Kidney tubule cell (primary cell): Measurements from ENCODE around the gene WDR90.

Experiments used
- DNase-seq: peaks from one replicate; pipeline ENCODE4 v3.0.0-alpha.2; 2018; ENCODE audit warnings: low spot score

WDR90 gene

GRCh38 chr16:708019-708418 is 58.9 kb downstream of the WDR90 start:
- no peak for DNase-seq

DNA sequence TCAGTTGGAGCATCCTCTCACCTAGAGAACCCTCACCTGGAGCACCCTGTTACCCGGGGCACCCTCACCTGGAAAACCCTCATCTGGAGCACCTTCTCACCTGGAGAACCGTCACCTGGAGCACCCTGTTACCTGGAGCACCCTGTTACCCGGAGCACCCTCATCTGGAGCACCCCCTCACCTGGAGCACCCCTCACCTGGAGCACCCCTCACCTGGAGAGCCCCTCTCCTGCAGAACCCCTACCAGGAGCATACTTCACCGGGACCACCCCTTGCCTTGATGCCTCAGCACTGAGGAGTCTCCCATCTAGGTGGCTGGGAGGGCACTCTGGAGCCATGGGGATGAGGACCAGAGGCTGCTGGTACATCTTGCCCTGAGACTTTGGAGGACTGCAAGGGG is 59.8 kb downstream of the WDR90 start:
- no peak for DNase-seq

DNA sequence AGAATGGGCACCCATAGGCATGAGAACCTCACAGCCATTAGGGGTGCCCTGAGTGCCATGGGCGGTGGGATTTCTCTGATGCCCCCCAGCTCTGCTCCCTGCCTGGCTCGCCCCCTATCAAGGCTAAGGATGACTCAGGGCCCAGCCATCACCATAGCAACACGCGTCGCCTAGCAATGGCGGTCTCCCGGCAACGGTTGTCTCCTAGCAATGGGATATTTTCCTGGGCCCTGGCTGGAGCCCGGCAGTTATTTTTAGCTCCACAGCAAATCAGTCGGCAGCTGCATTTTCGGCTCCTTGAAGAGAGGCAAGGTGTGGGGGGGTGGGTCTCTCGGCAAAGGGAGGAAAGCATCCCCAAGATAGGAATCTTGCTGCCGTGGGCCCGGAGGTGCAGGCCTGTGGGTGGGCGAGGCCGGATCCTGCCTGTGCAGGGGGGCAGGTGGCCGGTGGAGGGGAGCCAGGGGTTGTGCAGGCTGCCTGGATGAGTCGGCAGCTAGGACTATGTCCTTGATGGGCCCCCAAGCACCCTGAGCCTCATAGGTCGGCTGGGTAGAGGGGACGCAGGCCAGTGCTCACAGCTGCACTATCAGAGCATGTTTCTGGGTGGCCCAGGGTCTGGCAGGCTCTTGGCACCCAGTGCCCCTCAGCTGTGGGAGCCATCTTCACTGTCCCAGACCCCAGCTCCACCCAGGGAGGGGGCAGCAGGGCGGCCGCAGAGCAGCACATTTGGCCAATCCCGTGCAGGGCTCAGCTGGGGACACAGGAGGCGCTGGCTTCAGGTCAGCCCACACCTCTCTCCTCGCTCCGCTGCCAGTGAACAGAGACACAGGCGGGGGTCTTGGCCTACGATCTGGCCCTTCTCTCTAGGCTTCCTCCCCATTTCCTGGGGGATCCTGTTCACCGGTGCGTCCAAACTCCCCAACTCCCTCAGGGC is 60.7 kb downstream of the WDR90 start:
- peak; percentile 86 for DNase-seq

- DNase-seq = no peak
Measured at GRCh38 chr16:710500-711075, 61.4 kb downstream of the WDR90 start.

- no peak for DNase-seq
Measured at GRCh38 chr16:711084-711483, 61.9 kb downstream of the WDR90 start.

- peak; percentile 76 for DNase-seq
Measured at GRCh38 chr16:711548-712320, 62.6 kb downstream of the WDR90 start.

- peak; percentile 98 for DNase-seq
Measured at GRCh38 chr16:712740-713250, 63.6 kb downstream of the WDR90 start.

GRCh38 chr16:714079-714478 is 64.9 kb downstream of the WDR90 start:
- DNase-seq = peak; percentile 56

DNA sequence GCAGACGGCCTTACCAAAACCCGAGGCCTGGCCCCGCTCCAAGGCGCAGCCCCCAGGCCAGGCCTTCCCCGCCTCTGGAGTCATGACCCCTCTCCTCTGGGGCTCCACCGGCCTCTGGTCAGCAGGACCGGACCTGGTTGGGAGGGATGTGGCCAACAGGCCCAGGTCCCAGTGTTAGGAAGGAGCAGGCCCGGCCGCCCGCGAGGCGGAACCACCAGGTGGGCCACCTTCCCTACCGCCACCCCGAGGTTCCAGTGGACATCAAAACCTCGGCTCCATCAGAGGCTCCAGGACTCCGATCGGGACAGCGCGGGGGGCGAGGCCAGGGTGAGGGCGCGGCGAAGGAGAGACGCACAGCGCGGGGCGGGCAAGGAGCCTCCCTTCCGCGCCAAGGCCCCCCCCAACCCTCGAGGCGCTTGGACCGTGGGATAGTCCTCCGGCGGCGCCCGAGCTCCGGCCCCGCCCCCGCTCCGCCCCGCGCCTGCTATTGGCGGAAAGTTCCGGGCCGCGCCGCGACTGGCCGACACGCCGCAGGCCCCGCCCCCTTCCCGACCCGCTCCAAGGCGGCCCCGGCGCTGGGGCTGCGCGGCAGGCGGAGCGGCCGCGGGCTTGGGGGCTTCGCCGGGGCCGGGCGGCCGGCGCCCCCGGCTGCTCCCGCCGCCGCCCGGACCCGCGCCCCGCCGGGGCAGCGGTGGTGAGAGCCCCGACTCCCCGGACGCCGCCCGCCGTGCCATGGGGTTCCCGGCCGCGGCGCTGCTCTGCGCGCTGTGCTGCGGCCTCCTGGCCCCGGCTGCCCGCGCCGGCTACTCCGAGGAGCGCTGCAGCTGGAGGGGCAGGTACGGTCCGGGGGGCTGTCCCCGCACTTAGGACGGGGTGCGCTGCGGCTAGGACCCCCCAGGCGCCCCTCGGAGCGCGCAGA is 65.7 kb downstream of the WDR90 start, which contains the start of gene METRN:
METRN (plus strand) TSS at position 561 of the 919 bp plus-strand sequence; CDS start at position 733, 172 bp downstream.
- DNase-seq = peak; percentile 89

DNA sequence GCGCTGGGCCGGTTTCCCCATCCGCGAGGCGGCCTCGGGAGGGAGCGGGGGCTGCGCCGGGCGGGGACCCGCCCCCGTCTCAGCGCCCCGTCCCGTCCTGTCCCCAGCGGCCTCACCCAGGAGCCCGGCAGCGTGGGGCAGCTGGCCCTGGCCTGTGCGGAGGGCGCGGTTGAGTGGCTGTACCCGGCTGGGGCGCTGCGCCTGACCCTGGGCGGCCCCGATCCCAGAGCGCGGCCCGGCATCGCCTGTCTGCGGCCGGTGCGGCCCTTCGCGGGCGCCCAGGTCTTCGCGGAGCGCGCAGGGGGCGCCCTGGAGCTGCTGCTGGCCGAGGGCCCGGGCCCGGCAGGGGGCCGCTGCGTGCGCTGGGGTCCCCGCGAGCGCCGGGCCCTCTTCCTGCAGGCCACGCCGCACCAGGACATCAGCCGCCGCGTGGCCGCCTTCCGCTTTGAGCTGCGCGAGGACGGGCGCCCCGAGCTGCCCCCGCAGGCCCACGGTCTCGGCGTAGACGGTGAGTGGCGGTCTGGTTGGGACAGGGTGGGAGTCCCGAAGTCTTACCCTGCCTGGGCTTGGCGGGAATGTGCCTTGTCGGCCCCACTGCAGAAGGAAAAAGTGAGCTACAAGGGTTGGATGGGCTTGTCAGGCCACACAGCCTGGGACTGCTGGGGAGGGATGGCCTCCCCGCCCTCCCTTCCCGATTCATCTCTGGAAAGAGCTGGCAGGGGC is 66.5 kb downstream of the WDR90 start:
- DNase-seq = peak; percentile 37

DNA sequence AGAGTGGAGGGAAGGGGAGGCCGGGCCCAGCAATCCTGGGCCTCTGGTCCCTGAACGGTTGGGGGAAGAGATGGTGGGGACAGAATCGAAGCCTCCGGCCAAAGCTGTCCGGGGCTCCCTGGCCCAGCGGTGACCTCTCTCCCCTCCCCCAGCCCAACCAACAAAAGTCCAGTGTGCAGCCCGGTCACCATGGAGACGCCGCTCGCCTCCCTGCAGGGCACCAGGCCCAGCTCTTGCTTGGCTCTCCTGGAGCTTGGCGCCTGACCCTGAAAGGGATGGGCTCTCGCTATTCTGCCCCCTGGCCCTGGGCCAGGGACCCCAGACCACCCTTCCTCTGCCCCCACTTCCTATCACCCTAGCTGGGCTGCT is 67.0 kb downstream of the WDR90 start:
- DNase-seq = peak; percentile 65

DNA sequence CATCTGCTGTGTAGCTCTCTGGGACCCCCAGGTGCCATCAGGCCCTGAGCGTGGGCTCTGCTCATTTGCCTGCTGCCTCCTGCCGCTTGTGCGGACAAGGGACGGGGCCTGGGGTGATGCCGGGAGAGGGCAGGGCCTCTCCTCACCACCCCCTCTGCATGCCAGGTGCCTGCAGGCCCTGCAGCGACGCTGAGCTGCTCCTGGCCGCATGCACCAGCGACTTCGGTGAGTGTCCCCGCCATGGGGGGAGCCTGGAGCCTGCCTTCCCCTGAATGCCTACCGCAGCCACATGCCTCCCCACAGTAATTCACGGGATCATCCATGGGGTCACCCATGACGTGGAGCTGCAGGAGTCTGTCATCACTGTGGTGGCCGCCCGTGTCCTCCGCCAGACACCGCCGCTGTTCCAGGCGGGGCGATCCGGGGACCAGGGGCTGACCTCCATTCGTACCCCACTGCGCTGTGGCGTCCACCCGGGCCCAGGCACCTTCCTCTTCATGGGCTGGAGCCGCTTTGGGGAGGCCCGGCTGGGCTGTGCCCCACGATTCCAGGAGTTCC is 67.7 kb downstream of the WDR90 start:
- DNase-seq = no peak
